Measurements from ENCODE around the gene ARHGAP31.
A peak's percentile ranks its signal among the peaks of the same experiment; 100 is the strongest.

ARHGAP31 gene

GRCh38 chr3:119405315-119405714 is 111.1 kb downstream of the ARHGAP31 start:
- POLR2A ChIA-PET, result no interaction called here
- CTCF ChIA-PET, result no interaction called here
- TF ChIP-seq L3MBTL2 (conservative IDR thresholded peaks at IDR 0.05) (no peak), ZNF384 (IDR thresholded peaks at IDR 0.05) (no peak), TARDBP (IDR thresholded peaks at IDR 0.05) (no peak), HDGF (IDR thresholded peaks at IDR 0.05; ENCODE audit: borderline replicate concordance) (no peak), FOXK2 (IDR thresholded peaks at IDR 0.05) (no peak), NFRKB (IDR thresholded peaks at IDR 0.05) (no peak), ARNT (IDR thresholded peaks at IDR 0.05) (no peak), FOXA1 (IDR thresholded peaks at IDR 0.05) (no peak), PKNOX1 (IDR thresholded peaks at IDR 0.05) (no peak), ELF4 (IDR thresholded peaks at IDR 0.05) (no peak), SUZ12 (IDR thresholded peaks at IDR 0.05) (no peak), SP1 (IDR thresholded peaks at IDR 0.05) (no peak), BHLHE40 (IDR thresholded peaks at IDR 0.05; ENCODE audit: borderline replicate concordance) (no peak), CTBP1 (IDR thresholded peaks at IDR 0.05; ENCODE audit: borderline replicate concordance) (no peak), LEF1 (IDR thresholded peaks at IDR 0.05; ENCODE audit: borderline replicate concordance) (no peak), FOXM1 (IDR thresholded peaks at IDR 0.05; ENCODE audit: borderline replicate concordance) (no peak)
- DNase-seq (ENCODE audit: extremely low spot score), result no peak

- POLR2A ChIA-PET, result no interaction called here
- DNase-seq (ENCODE audit: extremely low spot score), result no peak
- CTCF ChIA-PET, result no interaction called here
- TF ChIP-seq SUZ12 (IDR thresholded peaks at IDR 0.05) (no peak), HDGF (IDR thresholded peaks at IDR 0.05; ENCODE audit: borderline replicate concordance) (no peak), FOXM1 (IDR thresholded peaks at IDR 0.05; ENCODE audit: borderline replicate concordance) (no peak), ZNF384 (IDR thresholded peaks at IDR 0.05) (no peak), L3MBTL2 (conservative IDR thresholded peaks at IDR 0.05) (no peak), PKNOX1 (IDR thresholded peaks at IDR 0.05) (no peak), NFRKB (IDR thresholded peaks at IDR 0.05) (no peak), BHLHE40 (IDR thresholded peaks at IDR 0.05; ENCODE audit: borderline replicate concordance) (no peak), LEF1 (IDR thresholded peaks at IDR 0.05; ENCODE audit: borderline replicate concordance) (no peak), FOXK2 (IDR thresholded peaks at IDR 0.05) (no peak)
Measured at GRCh38 chr3:119408243-119408950, 114.2 kb downstream of the ARHGAP31 start.

- ChIA-PET CTCF (no interaction called here), POLR2A (no interaction called here)
- no peak for TF ChIP-seq FOXA1 (IDR thresholded peaks at IDR 0.05)
- no peak for TF ChIP-seq NFRKB (IDR thresholded peaks at IDR 0.05)
- no peak for TF ChIP-seq PKNOX1 (IDR thresholded peaks at IDR 0.05)
- TF ChIP-seq SUZ12 (IDR thresholded peaks at IDR 0.05), result no peak
- TF ChIP-seq HDGF (IDR thresholded peaks at IDR 0.05; ENCODE audit: borderline replicate concordance), result no peak
- TF ChIP-seq LEF1 (IDR thresholded peaks at IDR 0.05; ENCODE audit: borderline replicate concordance), result no peak
- no peak for DNase-seq (ENCODE audit: extremely low spot score)
Measured at GRCh38 chr3:119409844-119410243, 115.7 kb downstream of the ARHGAP31 start.

- DNase-seq (ENCODE audit: extremely low spot score), result peak; percentile 20
- no peak for TF ChIP-seq BHLHE40 (IDR thresholded peaks at IDR 0.05; ENCODE audit: borderline replicate concordance)
- TF ChIP-seq L3MBTL2 (conservative IDR thresholded peaks at IDR 0.05), result no peak
- TF ChIP-seq SP1 (IDR thresholded peaks at IDR 0.05), result no peak
- no peak for TF ChIP-seq CTBP1 (IDR thresholded peaks at IDR 0.05; ENCODE audit: borderline replicate concordance)
- no peak for TF ChIP-seq HDGF (IDR thresholded peaks at IDR 0.05; ENCODE audit: borderline replicate concordance)
- TF ChIP-seq NFRKB (IDR thresholded peaks at IDR 0.05), result no peak
- TF ChIP-seq ELF4 (IDR thresholded peaks at IDR 0.05), result no peak
- ChIA-PET CTCF (interaction anchor here (0.6 kb wide), 1 partner anchor 551 kb away, joined by 6 read pairs; no protein-coding TSS in a partner anchor), POLR2A (no interaction called here)
Measured at GRCh38 chr3:119413603-119414280, 119.6 kb downstream of the ARHGAP31 start.

- POLR2A ChIA-PET, result interaction anchor here (1.5 kb wide), 1 partner anchor 47 kb away, joined by 3 read pairs; the partner anchor contains the start of gene TMEM39A
- no peak for DNase-seq (ENCODE audit: extremely low spot score)
- TF ChIP-seq FOXM1 (IDR thresholded peaks at IDR 0.05; ENCODE audit: borderline replicate concordance) (no peak), FOXA1 (IDR thresholded peaks at IDR 0.05) (no peak), PKNOX1 (IDR thresholded peaks at IDR 0.05) (no peak), FOXK2 (IDR thresholded peaks at IDR 0.05) (no peak), ARNT (IDR thresholded peaks at IDR 0.05) (no peak), L3MBTL2 (conservative IDR thresholded peaks at IDR 0.05) (no peak), ELF4 (IDR thresholded peaks at IDR 0.05) (no peak), NFRKB (IDR thresholded peaks at IDR 0.05) (no peak), SUZ12 (IDR thresholded peaks at IDR 0.05) (no peak), ZNF384 (IDR thresholded peaks at IDR 0.05) (no peak), BHLHE40 (IDR thresholded peaks at IDR 0.05; ENCODE audit: borderline replicate concordance) (no peak), TARDBP (IDR thresholded peaks at IDR 0.05) (no peak), HDGF (IDR thresholded peaks at IDR 0.05; ENCODE audit: borderline replicate concordance) (no peak), LEF1 (IDR thresholded peaks at IDR 0.05; ENCODE audit: borderline replicate concordance) (no peak), SP1 (IDR thresholded peaks at IDR 0.05) (no peak), CTBP1 (IDR thresholded peaks at IDR 0.05; ENCODE audit: borderline replicate concordance) (no peak)
- CTCF ChIA-PET, result no interaction called here
Measured at GRCh38 chr3:119416873-119417272, 122.7 kb downstream of the ARHGAP31 start.

All from HEK293T (cell line).